NCI-H345 (cell line): ENCODE results near the gene THOP1.

Experiments
- DNase-seq: peaks from one replicate; lab custom pipeline; 2025; lab: John Stamatoyannopoulos, UW

The THOP1 gene

GRCh38 chr19:2762783-2763496 lies 22.4 kb upstream of the THOP1 start:
- DNase-seq, result no peak

- no peak for DNase-seq
These were observed 21.6 kb upstream of the THOP1 start for GRCh38 chr19:2763687-2764086.

- no peak for DNase-seq
These were observed 20.4 kb upstream of the THOP1 start for GRCh38 chr19:2764945-2765344.

- no peak for DNase-seq
These were observed 19.9 kb upstream of the THOP1 start for GRCh38 chr19:2765376-2765775.

GRCh38 chr19:2766594-2767372 lies 18.5 kb upstream of the THOP1 start:
- no peak for DNase-seq

- DNase-seq, result no peak
These were observed 17.6 kb upstream of the THOP1 start for GRCh38 chr19:2767688-2768087.

GRCh38 chr19:2768365-2769132 lies 16.8 kb upstream of the THOP1 start:
- DNase-seq, result no peak

GRCh38 chr19:2769218-2769617 lies 16.1 kb upstream of the THOP1 start:
- no peak for DNase-seq

- no peak for DNase-seq
These were observed 15.0 kb upstream of the THOP1 start for GRCh38 chr19:2770055-2771013.

- DNase-seq, result no peak
These were observed 13.3 kb upstream of the THOP1 start for GRCh38 chr19:2771786-2772674.

GRCh38 chr19:2774083-2774679 lies 11.1 kb upstream of the THOP1 start:
- DNase-seq, result no peak

- no peak for DNase-seq
These were observed 10.2 kb upstream of the THOP1 start for GRCh38 chr19:2774953-2775555.

GRCh38 chr19:2775556-2776430 lies 9.5 kb upstream of the THOP1 start:
- DNase-seq, result no peak

- no peak for DNase-seq
These were observed 7.2 kb upstream of the THOP1 start for GRCh38 chr19:2777952-2778683.

- DNase-seq, result no peak
These were observed 6.1 kb upstream of the THOP1 start for GRCh38 chr19:2779121-2779740.

- no peak for DNase-seq
These were observed 5.0 kb upstream of the THOP1 start for GRCh38 chr19:2780284-2780683.

GRCh38 chr19:2782329-2782935 lies 2.9 kb upstream of the THOP1 start:
- DNase-seq, result no peak
